Measurements from ENCODE around the gene ADAM12. TPM values are rescaled to one million over a fixed set of nuclear protein-coding genes. Genes with fewer than 3 reads are reported as not detected.

Gene ADAM12
- total and polyA plus RNA-seq, 10 of the 15 experiments (the other 5 are each of a cell fraction or from before 2014, with no cell fraction given), result under 0.01 to 0.62 (median 0.04) TPM; not detected in 5

DNA sequence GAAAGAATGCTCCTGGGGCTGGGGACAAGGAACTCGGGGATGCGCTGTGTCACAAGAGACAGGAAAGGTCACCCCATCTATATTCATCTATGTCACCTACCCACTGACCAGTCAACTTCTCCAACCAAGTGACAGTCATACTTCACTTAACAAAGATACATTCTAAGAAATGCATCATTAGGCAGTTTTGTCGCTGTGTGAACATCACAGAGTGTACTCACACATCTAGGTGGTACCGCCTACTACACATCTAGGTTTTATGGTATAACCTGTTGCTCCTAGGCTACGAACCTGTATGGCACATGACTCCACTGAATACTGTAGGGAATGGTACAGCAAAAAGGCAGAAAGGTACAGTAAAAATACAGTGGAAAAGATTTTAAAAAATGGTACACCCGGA lies 3.8 kb upstream of the ADAM12 start:
- CTCF ChIA-PET, result no interaction called here
- RAD21 ChIA-PET (ENCODE audit: unreplicated experiment), result no interaction called here
- Histone ChIP-seq H3K9me3 (replicated peaks; ENCODE audit: control insufficient read depth, insufficient read depth, low read length) (no peaks in the 10 kb centered on the region; the same call in 2 of the 3 replicates), H3K79me2 (ENCODE audit: control insufficient read depth, insufficient read depth, low read length) (no peaks in the 10 kb centered on the region), H3K4me1 (ENCODE audit: control insufficient read depth, insufficient read depth, low read length) (no peaks in the 10 kb centered on the region), H3K27ac (ENCODE audit: control insufficient read depth, insufficient read depth) (no peak overlapping the region), H3K9ac (ENCODE audit: control insufficient read depth, insufficient read depth, low read length) (no peak overlapping the region), H3K4me2 (ENCODE audit: control insufficient read depth, insufficient read depth) (no peak overlapping the region), H4K20me1 (ENCODE audit: control insufficient read depth, insufficient read depth) (no peaks in the 10 kb centered on the region), H3K4me3 (no peak overlapping the region), H3K36me3 (ENCODE audit: control insufficient read depth in 2 of 2, insufficient read depth in 2 of 2, low read length in 1 of 2) (no peaks in the 10 kb centered on the region), H3K27me3 (replicated peaks in 1 of 2; ENCODE audit: control insufficient read depth in 2 of 2, insufficient read depth in 2 of 2, low read length in 1 of 2) (no peaks in the 10 kb centered on the region), H2AFZ (ENCODE audit: control insufficient read depth, low read depth, low read length) (no peak overlapping the region)
- FAIRE-seq (no peak), DNase-seq (ENCODE audit: low read depth, low spot score) (no peak), ATAC-seq (no peak)
- WGBS (ENCODE audit: insufficient coverage, insufficient replicate concordance, low lambda C conversion rate, missing lambda C conversion rate), result 40% methylated on average over 6 of the region's 6 CpGs
- POLR2A ChIA-PET, result no interaction called here
- SMC1A ChIA-PET (ENCODE audit: uncharacterized antibody, unreplicated experiment), result no interaction called here
- TF ChIP-seq, protein P1, sequence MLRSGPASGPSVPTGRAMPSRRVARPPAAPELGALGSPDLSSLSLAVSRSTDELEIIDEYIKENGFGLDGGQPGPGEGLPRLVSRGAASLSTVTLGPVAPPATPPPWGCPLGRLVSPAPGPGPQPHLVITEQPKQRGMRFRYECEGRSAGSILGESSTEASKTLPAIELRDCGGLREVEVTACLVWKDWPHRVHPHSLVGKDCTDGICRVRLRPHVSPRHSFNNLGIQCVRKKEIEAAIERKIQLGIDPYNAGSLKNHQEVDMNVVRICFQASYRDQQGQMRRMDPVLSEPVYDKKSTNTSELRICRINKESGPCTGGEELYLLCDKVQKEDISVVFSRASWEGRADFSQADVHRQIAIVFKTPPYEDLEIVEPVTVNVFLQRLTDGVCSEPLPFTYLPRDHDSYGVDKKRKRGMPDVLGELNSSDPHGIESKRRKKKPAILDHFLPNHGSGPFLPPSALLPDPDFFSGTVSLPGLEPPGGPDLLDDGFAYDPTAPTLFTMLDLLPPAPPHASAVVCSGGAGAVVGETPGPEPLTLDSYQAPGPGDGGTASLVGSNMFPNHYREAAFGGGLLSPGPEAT (IDR thresholded peaks at IDR 0.05; ENCODE audit: low read depth), result no peak
- TF ChIP-seq IKZF1 (conservative IDR thresholded peaks at IDR 0.05) (no peak), ZZZ3 (IDR thresholded peaks at IDR 0.05; ENCODE audit: control insufficient read depth, insufficient read length, low read depth) (no peak), DPF2 (IDR thresholded peaks at IDR 0.05) (no peak), EED (IDR thresholded peaks at IDR 0.05; ENCODE audit: low read depth) (no peak)
- no TSS peak for BruUV-seq (replicated peaks)
- intact Hi-C loops (cut with micrococcal nuclease; ENCODE audit: unreplicated experiment) (no loop called here), in situ Hi-C loops (cut with MboI) (no loop called here)

DNA sequence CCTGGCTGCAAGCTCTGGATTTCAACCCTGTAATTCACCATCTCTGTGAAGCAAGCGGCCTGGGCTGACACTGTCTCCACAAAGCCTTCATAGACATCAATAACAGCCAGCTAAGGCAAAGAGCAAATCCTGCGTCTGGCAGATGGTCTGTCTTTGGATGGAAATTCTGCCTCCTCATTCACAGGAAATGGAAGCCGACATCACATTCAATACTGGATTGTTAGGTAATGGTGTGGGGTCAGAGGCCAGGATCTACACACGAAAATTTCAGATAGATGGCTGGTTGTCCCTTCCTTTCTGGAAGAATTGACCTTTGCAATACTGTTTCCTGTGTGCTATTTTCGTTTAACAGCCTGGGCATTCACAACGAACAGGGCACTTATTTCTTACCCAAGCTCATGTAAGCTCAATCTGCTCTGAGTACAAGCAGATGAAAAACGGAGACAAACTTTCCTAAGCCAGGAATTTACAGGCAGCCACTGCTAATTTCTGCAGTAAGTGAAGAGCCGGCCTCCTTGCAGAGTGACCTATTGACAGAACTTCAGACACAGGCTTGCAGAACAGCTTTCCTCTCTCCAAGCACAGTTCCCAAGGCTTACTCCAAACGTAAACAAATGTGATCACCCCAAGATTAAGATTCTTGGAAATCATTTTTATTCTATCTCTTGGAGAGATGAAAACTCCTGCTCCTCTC lies 3.1 kb upstream of the ADAM12 start:
- no peaks in the 10 kb centered on the region for H3K27me3 ChIP-seq (replicated peaks in 1 of 2; ENCODE audit: control insufficient read depth in 2 of 2, insufficient read depth in 2 of 2, low read length in 1 of 2)
- FAIRE-seq (no peak), DNase-seq (ENCODE audit: low read depth, low spot score) (no peak), ATAC-seq (no peak)
- 19% methylated on average over 9 of the region's 9 CpGs for WGBS (ENCODE audit: insufficient coverage, insufficient replicate concordance, low lambda C conversion rate, missing lambda C conversion rate)
- H4K20me1 ChIP-seq (ENCODE audit: control insufficient read depth, insufficient read depth), result no peaks in the 10 kb centered on the region
- H3K4me2 ChIP-seq (ENCODE audit: control insufficient read depth, insufficient read depth), result no peak overlapping the region
- ChIA-PET RAD21 (ENCODE audit: unreplicated experiment) (no interaction called here), SMC1A (ENCODE audit: uncharacterized antibody, unreplicated experiment) (no interaction called here), CTCF (no interaction called here), POLR2A (no interaction called here)
- H3K36me3 ChIP-seq (ENCODE audit: control insufficient read depth in 2 of 2, insufficient read depth in 2 of 2, low read length in 1 of 2), result no peaks in the 10 kb centered on the region
- no peak overlapping the region for H3K4me3 ChIP-seq
- no peaks in the 10 kb centered on the region; the same call in 2 of the 3 replicates for H3K9me3 ChIP-seq (replicated peaks; ENCODE audit: control insufficient read depth, insufficient read depth, low read length)
- in situ Hi-C loops (cut with MboI), result no loop called here
- no TSS peak for BruUV-seq (replicated peaks)
- no peak overlapping the region for H3K9ac ChIP-seq (ENCODE audit: control insufficient read depth, insufficient read depth, low read length)
- no peak overlapping the region for H3K27ac ChIP-seq (ENCODE audit: control insufficient read depth, insufficient read depth)
- H3K4me1 ChIP-seq (ENCODE audit: control insufficient read depth, insufficient read depth, low read length), result no peaks in the 10 kb centered on the region
- H2AFZ ChIP-seq (ENCODE audit: control insufficient read depth, low read depth, low read length), result no peak overlapping the region
- H3K79me2 ChIP-seq (ENCODE audit: control insufficient read depth, insufficient read depth, low read length), result no peaks in the 10 kb centered on the region
- intact Hi-C loops (cut with micrococcal nuclease; ENCODE audit: unreplicated experiment), result no loop called here
- TF ChIP-seq ETV6 (conservative IDR thresholded peaks at IDR 0.05 in 1 of 2, IDR thresholded peaks at IDR 0.05 in 1 of 2; ENCODE audit: borderline replicate concordance in 1 of 2, low read depth in 1 of 2) (no peak), SREBF2 (IDR thresholded peaks at IDR 0.05; ENCODE audit: low read length) (no peak), HDAC2 (IDR thresholded peaks at IDR 0.05) (no peak), TCF12 (IDR thresholded peaks at IDR 0.05; ENCODE audit: low read depth, low read length) (no peak)
- TF ChIP-seq, protein P2, sequence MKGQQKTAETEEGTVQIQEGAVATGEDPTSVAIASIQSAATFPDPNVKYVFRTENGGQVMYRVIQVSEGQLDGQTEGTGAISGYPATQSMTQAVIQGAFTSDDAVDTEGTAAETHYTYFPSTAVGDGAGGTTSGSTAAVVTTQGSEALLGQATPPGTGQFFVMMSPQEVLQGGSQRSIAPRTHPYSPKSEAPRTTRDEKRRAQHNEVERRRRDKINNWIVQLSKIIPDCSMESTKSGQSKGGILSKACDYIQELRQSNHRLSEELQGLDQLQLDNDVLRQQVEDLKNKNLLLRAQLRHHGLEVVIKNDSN (IDR thresholded peaks at IDR 0.05; ENCODE audit: borderline replicate concordance, extremely low read length, insufficient read depth, low read depth, low read length), result no peak
- TF ChIP-seq, protein P3, sequence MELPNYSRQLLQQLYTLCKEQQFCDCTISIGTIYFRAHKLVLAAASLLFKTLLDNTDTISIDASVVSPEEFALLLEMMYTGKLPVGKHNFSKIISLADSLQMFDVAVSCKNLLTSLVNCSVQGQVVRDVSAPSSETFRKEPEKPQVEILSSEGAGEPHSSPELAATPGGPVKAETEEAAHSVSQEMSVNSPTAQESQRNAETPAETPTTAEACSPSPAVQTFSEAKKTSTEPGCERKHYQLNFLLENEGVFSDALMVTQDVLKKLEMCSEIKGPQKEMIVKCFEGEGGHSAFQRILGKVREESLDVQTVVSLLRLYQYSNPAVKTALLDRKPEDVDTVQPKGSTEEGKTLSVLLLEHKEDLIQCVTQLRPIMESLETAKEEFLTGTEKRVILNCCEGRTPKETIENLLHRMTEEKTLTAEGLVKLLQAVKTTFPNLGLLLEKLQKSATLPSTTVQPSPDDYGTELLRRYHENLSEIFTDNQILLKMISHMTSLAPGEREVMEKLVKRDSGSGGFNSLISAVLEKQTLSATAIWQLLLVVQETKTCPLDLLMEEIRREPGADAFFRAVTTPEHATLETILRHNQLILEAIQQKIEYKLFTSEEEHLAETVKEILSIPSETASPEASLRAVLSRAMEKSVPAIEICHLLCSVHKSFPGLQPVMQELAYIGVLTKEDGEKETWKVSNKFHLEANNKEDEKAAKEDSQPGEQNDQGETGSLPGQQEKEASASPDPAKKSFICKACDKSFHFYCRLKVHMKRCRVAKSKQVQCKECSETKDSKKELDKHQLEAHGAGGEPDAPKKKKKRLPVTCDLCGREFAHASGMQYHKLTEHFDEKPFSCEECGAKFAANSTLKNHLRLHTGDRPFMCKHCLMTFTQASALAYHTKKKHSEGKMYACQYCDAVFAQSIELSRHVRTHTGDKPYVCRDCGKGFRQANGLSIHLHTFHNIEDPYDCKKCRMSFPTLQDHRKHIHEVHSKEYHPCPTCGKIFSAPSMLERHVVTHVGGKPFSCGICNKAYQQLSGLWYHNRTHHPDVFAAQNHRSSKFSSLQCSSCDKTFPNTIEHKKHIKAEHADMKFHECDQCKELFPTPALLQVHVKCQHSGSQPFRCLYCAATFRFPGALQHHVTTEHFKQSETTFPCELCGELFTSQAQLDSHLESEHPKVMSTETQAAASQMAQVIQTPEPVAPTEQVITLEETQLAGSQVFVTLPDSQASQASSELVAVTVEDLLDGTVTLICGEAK (IDR thresholded peaks at IDR 0.05; ENCODE audit: borderline replicate concordance), result no peak

All from GM12878 (cell line).